Lower leg skin (tissue), 3 donors: ENCODE results near the gene CEP170B.

ENCODE experiments used
- CTCF ChIP-seq, 3 donors: fragments of 450-650 bp; IDR thresholded peaks; one replicate each; pipeline ENCODE4 v1.5.1; 2016; ENCODE audit warnings: antibody characterized with exemption in 3 of 3, mild to moderate bottlenecking in 3 of 3, moderate library complexity in 2 of 3
- POLR2A ChIP-seq, 2 donors: fragments of 450-650 bp; IDR thresholded peaks; one replicate each; pipeline ENCODE4 v1.6.1; 2016 to 2017; ENCODE audit warnings: antibody characterized with exemption in 2 of 2, mild to moderate bottlenecking in 1 of 2, moderate library complexity in 1 of 2

GRCh38 chr14:104917116-104917515, 52.0 kb downstream of the CEP170B start:
- no peak for TF ChIP-seq CTCF (IDR thresholded peaks at IDR 0.05)
- TF ChIP-seq POLR2A (IDR thresholded peaks at IDR 0.05), result no peak
